NCI-H2196 (cell line): Measurements from ENCODE around the gene ANKRD45.
"Not testable (repeated sequence)": the region's sequence is repeated elsewhere in the genome, so short reads cannot be mapped to it uniquely, and the experiment has no call there.

ENCODE experiments used
- DNase-seq: peaks from one replicate; lab custom pipeline; 2025; ENCODE audit not compliant: unreplicated experiment; lab: John Stamatoyannopoulos, UW

Gene ANKRD45

GRCh38 chr1:173646656-173647055 lies 23.0 kb downstream of the ANKRD45 start:
- DNase-seq, result no peak

- not testable (repeated sequence) for DNase-seq
Observed at GRCh38 chr1:173642450-173643139, 27.1 kb downstream of the ANKRD45 start.

- DNase-seq, result no peak
Observed at GRCh38 chr1:173639102-173639501, 30.5 kb downstream of the ANKRD45 start.

DNA sequence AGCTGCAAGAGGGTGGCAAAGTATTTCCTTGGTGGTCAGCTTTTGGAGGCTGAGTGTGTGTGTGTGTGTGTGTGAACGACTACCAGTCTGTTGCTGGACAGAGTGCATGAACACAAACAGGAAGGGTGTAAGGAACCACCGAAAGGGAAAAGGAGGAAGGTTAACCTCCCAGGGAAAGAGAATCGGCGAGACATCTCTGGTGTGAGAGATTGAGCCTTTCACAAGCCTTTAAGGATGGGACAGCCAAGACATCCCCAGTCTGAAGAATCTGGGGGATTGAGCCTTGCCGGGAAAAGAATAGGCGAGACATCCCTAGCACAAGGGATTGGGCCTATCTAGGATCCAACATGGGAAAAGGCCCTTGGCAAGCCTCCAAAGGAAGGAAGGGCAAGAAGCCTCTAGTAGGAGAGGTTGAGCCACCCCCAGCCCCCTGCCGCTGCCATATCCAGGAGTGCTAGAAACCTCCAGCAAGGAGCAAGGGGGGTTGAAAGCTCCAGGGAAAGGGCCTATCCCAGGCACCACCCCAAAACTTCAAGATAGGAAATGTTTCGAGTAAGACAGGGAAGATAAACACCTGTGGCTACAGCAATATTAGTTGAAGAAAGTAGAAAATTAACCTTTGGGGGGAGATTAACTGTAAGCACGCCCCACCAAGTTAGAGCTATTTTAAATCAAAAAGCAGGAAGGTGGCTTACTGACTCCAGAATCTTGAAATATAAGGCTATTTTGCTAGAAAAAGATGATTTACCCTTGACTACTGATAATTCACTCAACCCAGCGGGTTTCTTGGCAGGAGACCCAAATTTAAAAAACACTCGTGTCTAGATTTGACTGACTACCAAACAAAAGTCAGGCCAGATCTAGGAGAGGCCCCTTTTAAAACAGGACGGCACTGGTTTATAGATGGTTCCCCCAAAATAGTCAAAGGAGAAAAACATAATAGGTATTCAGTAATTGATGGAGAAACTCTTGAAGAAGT lies 31.3 kb downstream of the ANKRD45 start:
- no peak for DNase-seq

DNA sequence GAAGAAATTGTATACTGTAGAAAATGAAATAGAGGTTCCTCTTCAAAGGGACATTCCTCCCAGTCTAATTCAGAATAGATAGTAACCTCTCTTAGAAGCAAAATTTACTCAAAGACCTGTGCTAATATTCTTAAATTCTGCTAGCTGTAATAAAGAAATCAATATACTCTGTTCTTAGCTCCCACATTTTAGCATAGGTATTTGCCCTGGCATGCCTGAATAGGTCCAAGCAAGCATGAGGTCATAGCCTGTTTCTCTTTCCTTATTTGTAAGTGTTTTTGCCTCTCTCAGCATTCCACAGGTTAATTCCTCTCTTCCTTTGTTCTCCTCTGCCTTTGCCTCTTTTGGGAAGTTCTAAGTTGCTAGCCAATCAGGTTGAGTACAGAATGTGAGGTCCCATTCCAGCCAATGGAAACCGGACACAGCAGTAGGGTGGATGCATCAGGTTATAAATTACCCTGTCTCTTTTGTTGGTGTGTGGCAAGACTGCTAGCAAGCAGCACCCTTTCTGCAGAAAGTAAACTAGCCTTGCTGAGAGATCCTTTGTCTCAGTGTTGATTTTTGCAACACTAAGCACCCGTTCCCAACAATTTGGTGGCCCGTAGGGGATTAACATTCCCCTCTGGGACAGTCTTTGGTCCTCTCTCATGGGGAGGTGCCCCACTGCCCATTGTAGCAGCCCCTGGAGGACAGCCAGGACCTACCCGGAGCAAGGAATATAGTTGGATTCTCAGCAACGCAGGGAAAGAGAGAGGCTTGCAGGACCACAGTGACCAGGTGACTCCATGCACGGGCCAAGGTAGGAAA lies 32.2 kb downstream of the ANKRD45 start:
- not testable (repeated sequence) for DNase-seq

GRCh38 chr1:173635116-173635515 lies 34.5 kb downstream of the ANKRD45 start, which contains the start of gene TEX50:
Gene TEX50 (plus strand): TSS chr1:173635338. CDS start chr1:173635522, 184 bp downstream.
- DNase-seq, result no peak

- DNase-seq, result no peak
Observed at GRCh38 chr1:173628888-173629287, 40.8 kb downstream of the ANKRD45 start.

GRCh38 chr1:173627269-173627668 lies 42.4 kb downstream of the ANKRD45 start:
- no peak for DNase-seq

GRCh38 chr1:173616859-173617258 lies 52.8 kb downstream of the ANKRD45 start:
- DNase-seq, result no peak

GRCh38 chr1:173613086-173613485 lies 56.6 kb downstream of the ANKRD45 start:
- DNase-seq, result not testable (repeated sequence)

- no peak for DNase-seq
Observed at GRCh38 chr1:173608503-173609216, 61.0 kb downstream of the ANKRD45 start.

DNA sequence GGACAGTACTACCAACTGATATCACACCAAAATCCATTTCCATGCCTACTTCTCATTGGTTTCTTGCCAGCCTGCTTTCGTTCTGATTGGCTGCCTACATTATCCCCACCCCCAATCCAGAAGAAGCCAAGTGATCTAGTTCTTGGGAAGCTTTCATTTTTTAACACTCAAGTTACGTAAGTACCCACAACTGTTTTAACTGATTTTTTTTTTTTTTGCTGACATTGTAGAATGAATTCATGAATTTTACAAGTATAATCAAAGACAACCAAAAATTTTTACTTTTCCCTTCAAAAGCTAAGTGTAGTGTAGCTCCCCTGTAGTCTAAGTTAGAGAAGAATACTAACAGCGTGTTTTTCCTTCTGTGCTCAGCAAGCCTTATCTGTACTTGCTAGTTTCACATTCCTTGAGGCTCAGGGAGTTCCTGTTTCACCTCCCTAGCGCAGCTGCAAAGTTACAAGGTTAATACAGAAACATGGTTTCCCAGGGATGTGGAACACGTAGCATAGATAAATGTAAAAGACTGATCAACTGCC lies 66.5 kb downstream of the ANKRD45 start, which contains the start of gene SLC9C2:
SLC9C2 (minus strand) TSS at position 17 of the 536 bp plus-strand sequence. CDS start 1,296 bp downstream, outside the sequence.
- DNase-seq, result no peak

GRCh38 chr1:173601588-173601987 lies 68.1 kb downstream of the ANKRD45 start:
- no peak for DNase-seq

DNA sequence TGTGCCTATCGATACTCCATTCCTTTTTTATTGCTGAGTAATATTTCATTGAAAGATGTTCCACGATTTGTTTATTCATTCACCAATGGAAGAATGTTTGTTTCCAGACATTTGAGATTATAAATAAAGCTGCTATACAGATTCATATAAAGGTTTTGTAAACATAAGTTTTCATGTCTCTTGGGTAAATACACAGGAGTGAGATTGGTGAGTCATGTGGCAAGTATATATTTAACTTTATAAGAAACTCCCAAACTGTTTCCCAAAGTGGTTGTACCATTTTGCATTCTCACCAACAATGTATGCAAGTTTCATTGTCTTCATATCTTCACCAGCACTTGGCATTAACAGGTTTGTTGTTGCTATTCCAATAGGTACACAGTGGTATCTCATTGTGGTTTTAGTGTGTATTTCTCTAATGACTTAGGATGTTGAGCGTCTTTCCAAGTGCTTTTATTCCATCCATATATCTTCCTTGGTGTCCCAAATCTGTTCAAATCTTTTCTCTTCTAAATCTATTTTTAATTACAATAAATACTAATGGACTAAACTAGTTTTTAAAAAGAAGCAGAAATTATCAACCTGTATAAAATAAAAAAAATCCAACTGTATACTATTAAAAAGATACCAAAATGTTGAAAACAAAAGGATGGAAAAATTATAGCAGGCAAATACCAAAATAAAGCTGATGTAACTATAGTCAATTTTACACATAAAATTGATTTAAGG lies 73.4 kb downstream of the ANKRD45 start:
- no peak for DNase-seq

DNA sequence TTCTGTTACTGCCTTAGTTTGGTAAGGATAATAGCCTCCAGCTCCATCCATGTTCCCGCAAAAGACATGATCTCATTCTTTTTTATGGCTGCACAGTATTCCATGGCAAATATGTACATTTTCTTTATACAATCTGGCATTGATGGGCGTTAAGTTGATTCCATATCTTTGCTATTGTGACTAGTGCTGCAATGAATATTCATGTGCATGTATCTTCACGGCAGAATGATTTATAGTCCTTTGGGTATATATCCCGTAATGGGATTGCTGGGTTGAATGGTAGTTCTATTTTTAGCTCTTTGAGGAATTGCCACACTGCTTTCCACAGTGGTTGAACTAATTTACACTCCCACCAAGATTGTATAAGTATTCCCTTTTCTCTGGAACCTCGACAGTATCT lies 78.5 kb downstream of the ANKRD45 start:
- DNase-seq, result not testable (repeated sequence)

GRCh38 chr1:173590557-173590956 lies 79.1 kb downstream of the ANKRD45 start:
- DNase-seq, result no peak

GRCh38 chr1:173581383-173582079 lies 88.1 kb downstream of the ANKRD45 start:
- DNase-seq, result no peak

- DNase-seq, result no peak
Observed at GRCh38 chr1:173580658-173581057, 89.0 kb downstream of the ANKRD45 start.

DNA sequence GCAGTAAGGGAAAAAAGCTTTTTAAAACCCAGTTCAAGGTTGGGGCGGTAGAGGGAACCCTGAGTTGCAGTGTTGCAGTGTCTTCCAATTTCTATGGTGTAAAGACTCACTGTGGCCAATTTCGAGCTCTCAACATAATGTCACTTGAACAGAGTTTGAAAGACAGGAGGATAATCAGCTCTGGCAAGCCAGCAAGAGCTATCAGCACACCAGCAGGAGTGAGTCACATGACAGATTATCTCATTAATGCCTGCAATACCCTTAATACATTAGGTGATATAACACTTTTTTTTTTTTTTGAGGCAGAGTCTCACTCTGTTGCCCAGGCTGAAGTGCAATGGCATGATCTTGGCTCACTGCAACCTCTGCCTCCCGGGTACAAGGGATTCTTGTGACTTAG lies 89.6 kb downstream of the ANKRD45 start:
- DNase-seq, result no peak
